B cell (primary cell): ENCODE measurements around the gene PTPRN2.

Experiments used
- CTCF ChIP-seq: fragments of 200-600 bp; IDR thresholded peaks from one replicate; pipeline ENCODE4 v1.8.0; 2022; ENCODE audit warnings: antibody characterized with exemption, mild to moderate bottlenecking
- EZH2 ChIP-seq: IDR thresholded peaks from 2 replicates; pipeline ENCODE4 v1.6.1; 2012; ENCODE audit warnings: borderline replicate concordance, low read depth, mild to moderate bottlenecking, moderate library complexity, low read length; ENCODE audit not compliant: insufficient read depth, poor library complexity, severe bottlenecking

GRCh38 chr7:158094046-158094445 lies 493.6 kb downstream of the PTPRN2 start:
- TF ChIP-seq CTCF (no peak), EZH2 (no peak)
